Neural progenitor cell (in vitro differentiated cells): ENCODE data around the gene GLI2. TPM values are rescaled to one million over a fixed set of nuclear protein-coding genes. Genes with fewer than 3 reads are reported as not detected.

Source experiments
- DNase-seq: peaks from one replicate; pipeline ENCODE4 v3.0.0-alpha.2; 2016; ENCODE audit warnings: low spot score
- H2AFZ ChIP-seq: fragments of 200-600 bp; sonication (generic); replicated peaks from 2 replicates; pipeline ENCODE4 v1.6.1; 2016; ENCODE audit warnings: antibody characterized with exemption
- H3F3A ChIP-seq: fragments of 200-600 bp; sonication (generic); 2 replicates; pipeline ENCODE4 v1.6.1; 2016; ENCODE audit warnings: antibody characterized with exemption, low read depth
- H3K27ac ChIP-seq: fragments of 200-600 bp; sonication (generic); 2 replicates; pipeline ENCODE4 v1.5.1; 2016; ENCODE audit warnings: mild to moderate bottlenecking
- H3K27me3 ChIP-seq: fragments of 200-600 bp; sonication (generic); 2 replicates; pipeline ENCODE4 v1.6.1; 2016; ENCODE audit warnings: mild to moderate bottlenecking, moderate library complexity
- H3K36me3 ChIP-seq: fragments of 200-600 bp; sonication (generic); 2 replicates; pipeline ENCODE4 v1.5.1; 2016
- H3K4me1 ChIP-seq: fragments of 200-600 bp; sonication (generic); 2 replicates; pipeline ENCODE4 v1.6.1; 2016; ENCODE audit warnings: mixed run types
- H3K4me2 ChIP-seq: fragments of 200-600 bp; sonication (generic); 2 replicates; pipeline ENCODE4 v1.6.1; 2016
- H3K4me3 ChIP-seq: fragments of 200-600 bp; sonication (generic); 2 replicates; pipeline ENCODE4 v1.5.1; 2016
- H3K79me2 ChIP-seq: fragments of 200-600 bp; sonication (generic); 2 replicates; pipeline ENCODE4 v1.6.1; 2016; ENCODE audit warnings: low read depth
- H3K9ac ChIP-seq: fragments of 200-600 bp; sonication (generic); 2 replicates; pipeline ENCODE4 v1.6.1; 2016
- H3K9me3 ChIP-seq: fragments of 200-600 bp; sonication (generic); 2 replicates; pipeline ENCODE4 v1.5.1; 2016; ENCODE audit warnings: low read depth
- H4K20me1 ChIP-seq: fragments of 200-600 bp; sonication (generic); 2 replicates; pipeline ENCODE4 v1.6.1; 2016; ENCODE audit warnings: low read depth
- H3K27ac Mint-ChIP-seq: 3 replicates; pipeline ENCODE4 v1.8.0; 2021; ENCODE audit warnings: mixed read lengths
- H3K27me3 Mint-ChIP-seq: 2 replicates; pipeline ENCODE4 v1.8.0; 2022; ENCODE audit warnings: low read depth, mild to moderate bottlenecking, inconsistent platforms, moderate library complexity, mixed read lengths; ENCODE audit not compliant: insufficient read depth
- H3K36me3 Mint-ChIP-seq: 3 replicates; pipeline ENCODE4 v1.8.0; 2021; ENCODE audit warnings: mixed read lengths
- H3K4me1 Mint-ChIP-seq: 3 replicates; pipeline ENCODE4 v1.8.0; 2021; ENCODE audit warnings: mixed read lengths
- H3K4me3 Mint-ChIP-seq: 3 replicates; pipeline ENCODE4 v1.8.0; 2021; ENCODE audit warnings: mild to moderate bottlenecking, moderate library complexity, mixed read lengths
- H3K9me3 Mint-ChIP-seq: 3 replicates; pipeline ENCODE4 v1.8.0; 2020; ENCODE audit warnings: mixed read lengths
- CTCF ChIP-seq: fragments of 200-600 bp; sonication (generic); IDR thresholded peaks from 2 replicates; pipeline ENCODE4 v1.5.1; 2017; ENCODE audit warnings: antibody characterized with exemption, mild to moderate bottlenecking
- EZH2 ChIP-seq: fragments of 200-600 bp; sonication (generic); IDR thresholded peaks from 2 replicates; pipeline ENCODE4 v1.6.1; 2017; ENCODE audit warnings: antibody characterized with exemption, mild to moderate bottlenecking, moderate library complexity
- EZH2phosphoT487 ChIP-seq: fragments of 200-600 bp; sonication (generic); IDR thresholded peaks from 2 replicates; pipeline ENCODE4 v1.6.1; 2017; ENCODE audit warnings: antibody characterized with exemption
- total RNA-seq: library from RNA; depleted of rRNA; stranded (reverse); fragments of >200 nt; gene quantifications from 2 replicates; pipeline ENCODE4 v1.2.3, GENCODE V29; 2015; ENCODE audit warnings: low replicate concordance

Gene GLI2
- total RNA-seq, 1 donor from 2014 or later: 9.4 TPM

GRCh38 chr2:120729406-120730399, 6.0 kb upstream of the GLI2 start:
- no peak overlapping the region for H3K27ac Mint-ChIP-seq
- no peak for DNase-seq
- H3K27me3 Mint-ChIP-seq: peaks cover 9% of the 10 kb centered on the region
- H3K4me3 Mint-ChIP-seq: no peak overlapping the region
- peaks cover 11% of the 10 kb centered on the region for H3K4me1 ChIP-seq
- no peaks in the 10 kb centered on the region for H4K20me1 ChIP-seq
- H3K9me3 ChIP-seq: peaks cover 10% of the 10 kb centered on the region
- no peak overlapping the region for H2AFZ ChIP-seq
- H3K4me2 ChIP-seq: no peak overlapping the region
- no peaks in the 10 kb centered on the region for H3F3A ChIP-seq
- peaks cover 5% of the 10 kb centered on the region for H3K79me2 ChIP-seq
- H3K9ac ChIP-seq: no peak overlapping the region
- no peaks in the 10 kb centered on the region for H3K36me3 ChIP-seq
- H3K9me3 Mint-ChIP-seq: peaks cover 13% of the 10 kb centered on the region
- no peak overlapping the region for H3K4me3 ChIP-seq
- no peaks in the 10 kb centered on the region for H3K27me3 ChIP-seq
- H3K27ac ChIP-seq: no peak overlapping the region
- peaks cover 12% of the 10 kb centered on the region for H3K36me3 Mint-ChIP-seq
- TF ChIP-seq CTCF: no peak
- TF ChIP-seq EZH2: no peak
- no peak for TF ChIP-seq EZH2phosphoT487
- H3K4me1 Mint-ChIP-seq: peaks cover 29% of the 10 kb centered on the region

GRCh38 chr2:120731175-120731574, 4.5 kb upstream of the GLI2 start:
- peaks cover 10% of the 10 kb centered on the region for H3K9me3 ChIP-seq
- peaks cover 9% of the 10 kb centered on the region for H3K27me3 Mint-ChIP-seq
- TF ChIP-seq EZH2 (no peak), EZH2phosphoT487 (no peak), CTCF (no peak)
- peaks cover 5% of the 10 kb centered on the region for H3K9me3 Mint-ChIP-seq
- H2AFZ ChIP-seq: no peak overlapping the region
- H3K79me2 ChIP-seq: peaks cover 18% of the 10 kb centered on the region
- no peak overlapping the region for H3K27ac ChIP-seq
- DNase-seq: no peak
- no peaks in the 10 kb centered on the region for H4K20me1 ChIP-seq
- H3F3A ChIP-seq: peaks cover 2% of the 10 kb centered on the region
- H3K4me3 Mint-ChIP-seq: no peak overlapping the region
- H3K4me3 ChIP-seq: no peak overlapping the region
- peaks cover 34% of the 10 kb centered on the region for H3K4me1 Mint-ChIP-seq
- no peak overlapping the region for H3K9ac ChIP-seq
- H3K4me2 ChIP-seq: no peak overlapping the region
- H3K4me1 ChIP-seq: peaks cover 16% of the 10 kb centered on the region
- no peak overlapping the region for H3K27ac Mint-ChIP-seq
- peaks cover 12% of the 10 kb centered on the region for H3K36me3 Mint-ChIP-seq
- H3K27me3 ChIP-seq: no peaks in the 10 kb centered on the region
- no peaks in the 10 kb centered on the region for H3K36me3 ChIP-seq

- peaks cover 12% of the 10 kb centered on the region for H3K36me3 Mint-ChIP-seq
- no peak for DNase-seq
- peaks cover 11% of the 10 kb centered on the region for H3K27me3 Mint-ChIP-seq
- Histone ChIP-seq H3K27me3 (no peaks in the 10 kb centered on the region), H3K4me2 (no peak overlapping the region), H3K9ac (no peak overlapping the region), H3F3A (peaks cover 17% of the 10 kb centered on the region), H2AFZ (no peak overlapping the region), H3K4me3 (no peak overlapping the region), H3K36me3 (no peaks in the 10 kb centered on the region), H3K4me1 (peaks cover 18% of the 10 kb centered on the region), H4K20me1 (peaks cover 2% of the 10 kb centered on the region), H3K9me3 (no peaks in the 10 kb centered on the region), H3K27ac (no peak overlapping the region), H3K79me2 (peaks cover 32% of the 10 kb centered on the region)
- TF ChIP-seq EZH2phosphoT487 (no peak), EZH2 (no peak), CTCF (no peak)
- H3K4me3 Mint-ChIP-seq: no peak overlapping the region
- no peak overlapping the region for H3K27ac Mint-ChIP-seq
- peaks cover 36% of the 10 kb centered on the region for H3K4me1 Mint-ChIP-seq
- no peaks in the 10 kb centered on the region for H3K9me3 Mint-ChIP-seq
Observed at GRCh38 chr2:120732506-120733237, 3.0 kb upstream of the GLI2 start.
